ENCODE results near the gene OR8K5.

DNA sequence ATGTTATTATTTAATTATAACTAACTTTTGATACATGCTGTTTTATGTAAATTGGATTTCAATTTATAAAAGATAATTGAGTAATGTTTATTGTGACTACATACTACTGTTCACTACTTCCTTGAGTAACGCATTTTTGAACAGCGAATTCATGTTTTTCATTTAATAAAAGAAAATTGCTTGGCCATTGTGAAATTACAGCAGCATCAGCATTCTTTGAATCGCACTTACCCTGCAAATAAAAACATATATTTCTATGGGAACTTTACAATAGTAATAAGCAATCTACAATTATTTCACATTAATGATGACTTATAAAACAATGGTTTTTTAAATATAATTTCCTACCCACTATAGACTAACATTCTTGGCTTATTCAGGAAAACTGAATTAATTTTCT, 36.6 kb upstream of the OR8K5 start:
- TF ChIP-seq, protein P1, sequence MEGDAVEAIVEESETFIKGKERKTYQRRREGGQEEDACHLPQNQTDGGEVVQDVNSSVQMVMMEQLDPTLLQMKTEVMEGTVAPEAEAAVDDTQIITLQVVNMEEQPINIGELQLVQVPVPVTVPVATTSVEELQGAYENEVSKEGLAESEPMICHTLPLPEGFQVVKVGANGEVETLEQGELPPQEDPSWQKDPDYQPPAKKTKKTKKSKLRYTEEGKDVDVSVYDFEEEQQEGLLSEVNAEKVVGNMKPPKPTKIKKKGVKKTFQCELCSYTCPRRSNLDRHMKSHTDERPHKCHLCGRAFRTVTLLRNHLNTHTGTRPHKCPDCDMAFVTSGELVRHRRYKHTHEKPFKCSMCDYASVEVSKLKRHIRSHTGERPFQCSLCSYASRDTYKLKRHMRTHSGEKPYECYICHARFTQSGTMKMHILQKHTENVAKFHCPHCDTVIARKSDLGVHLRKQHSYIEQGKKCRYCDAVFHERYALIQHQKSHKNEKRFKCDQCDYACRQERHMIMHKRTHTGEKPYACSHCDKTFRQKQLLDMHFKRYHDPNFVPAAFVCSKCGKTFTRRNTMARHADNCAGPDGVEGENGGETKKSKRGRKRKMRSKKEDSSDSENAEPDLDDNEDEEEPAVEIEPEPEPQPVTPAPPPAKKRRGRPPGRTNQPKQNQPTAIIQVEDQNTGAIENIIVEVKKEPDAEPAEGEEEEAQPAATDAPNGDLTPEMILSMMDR (IDR thresholded peaks at IDR 0.05), result no peak
- TF ChIP-seq POLR2AphosphoS5 (IDR thresholded peaks at IDR 0.05), result no peak
